Embryonic facial prominence (tissue), 1 donor: ENCODE results near the gene STK32C.
"Not testable (repeated sequence)": the region's sequence is repeated elsewhere in the genome, so short reads cannot be mapped to it uniquely, and the experiment has no call there.

ENCODE experiments used
- DNase-seq: peaks from one replicate; pipeline ENCODE4 v3.0.0-alpha.2; 2016; ENCODE audit errors: extremely low spot score

Gene STK32C

GRCh38 chr10:132338876-132339275, 31.1 kb upstream of the STK32C start:
- DNase-seq: no peak

GRCh38 chr10:132337854-132338253, 30.1 kb upstream of the STK32C start:
- not testable (repeated sequence) for DNase-seq

- DNase-seq: no peak
Measured at GRCh38 chr10:132336919-132337407, 29.2 kb upstream of the STK32C start.

- DNase-seq: no peak
Measured at GRCh38 chr10:132336064-132336746, 28.5 kb upstream of the STK32C start.

GRCh38 chr10:132335189-132336063, 27.7 kb upstream of the STK32C start:
- DNase-seq: no peak

- DNase-seq: no peak
Measured at GRCh38 chr10:132334631-132335188, 27.0 kb upstream of the STK32C start.

- DNase-seq: no peak
Measured at GRCh38 chr10:132333386-132333785, 25.6 kb upstream of the STK32C start.

GRCh38 chr10:132332433-132332754, 24.6 kb upstream of the STK32C start:
- DNase-seq: no peak

- DNase-seq: peak; percentile 96
Measured at GRCh38 chr10:132331601-132332432, 24.1 kb upstream of the STK32C start, which contains the start of gene LRRC27. TSS of gene LRRC27 (plus strand) at chr10:132332193. CDS start at chr10:132333525, 1,332 bp downstream.

GRCh38 chr10:132330486-132330833, 22.7 kb upstream of the STK32C start:
- no peak for DNase-seq

- no peak for DNase-seq
Measured at GRCh38 chr10:132329565-132330485, 22.1 kb upstream of the STK32C start.

GRCh38 chr10:132328738-132329137, 21.0 kb upstream of the STK32C start:
- no peak for DNase-seq

- DNase-seq: no peak
Measured at GRCh38 chr10:132328106-132328505, 20.4 kb upstream of the STK32C start.

GRCh38 chr10:132326925-132327324, 19.2 kb upstream of the STK32C start:
- no peak for DNase-seq

GRCh38 chr10:132326344-132326889, 18.7 kb upstream of the STK32C start:
- DNase-seq: no peak

GRCh38 chr10:132324186-132324585, 16.4 kb upstream of the STK32C start:
- DNase-seq: no peak

GRCh38 chr10:132322586-132323048, 14.9 kb upstream of the STK32C start:
- no peak for DNase-seq

GRCh38 chr10:132321726-132322125, 14.0 kb upstream of the STK32C start:
- DNase-seq: no peak

GRCh38 chr10:132320654-132321469, 13.1 kb upstream of the STK32C start:
- no peak for DNase-seq
